ENCODE results near the gene RAB26.
A peak's percentile ranks its signal among the peaks of the same experiment; 100 is the strongest.
"Not testable (repeated sequence)": the region's sequence is repeated elsewhere in the genome, so short reads cannot be mapped to it uniquely, and the experiment has no call there.

Gene RAB26

GRCh38 chr16:2147981-2148671 is at the start of gene RAB26:
RAB26 (plus strand) TSS chr16:2148625; CDS start chr16:2148784, 159 bp downstream.
- DNase-seq (ENCODE audit: low spot score), result peak; percentile 72

- DNase-seq (ENCODE audit: low spot score), result not testable (repeated sequence)
These were observed 46.8 kb upstream of the RAB26 start for GRCh38 chr16:2101581-2101980.

DNA sequence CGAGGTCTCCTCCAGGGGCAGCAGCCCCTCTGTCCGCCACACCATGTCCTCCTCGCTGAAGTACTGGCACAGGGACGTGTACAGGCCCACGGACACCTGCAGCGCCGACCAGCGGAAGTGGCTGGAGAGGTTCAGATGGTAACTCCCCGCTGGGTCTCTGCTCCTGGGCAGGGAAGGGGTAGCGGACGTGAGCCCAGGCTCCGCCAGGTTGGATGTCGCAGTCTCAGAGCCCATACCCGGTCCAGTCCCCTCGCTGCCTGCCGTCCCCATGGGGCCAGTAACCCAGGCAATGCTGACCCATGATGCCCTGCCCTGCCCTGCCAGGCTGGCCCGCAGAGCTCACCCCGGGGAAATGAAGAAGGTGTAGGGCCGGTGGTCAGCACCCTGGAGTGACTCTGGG is 46.0 kb upstream of the RAB26 start:
- no peak for DNase-seq (ENCODE audit: low spot score)

- not testable (repeated sequence) for DNase-seq (ENCODE audit: low spot score)
These were observed 44.0 kb upstream of the RAB26 start for GRCh38 chr16:2104464-2104863.

DNA sequence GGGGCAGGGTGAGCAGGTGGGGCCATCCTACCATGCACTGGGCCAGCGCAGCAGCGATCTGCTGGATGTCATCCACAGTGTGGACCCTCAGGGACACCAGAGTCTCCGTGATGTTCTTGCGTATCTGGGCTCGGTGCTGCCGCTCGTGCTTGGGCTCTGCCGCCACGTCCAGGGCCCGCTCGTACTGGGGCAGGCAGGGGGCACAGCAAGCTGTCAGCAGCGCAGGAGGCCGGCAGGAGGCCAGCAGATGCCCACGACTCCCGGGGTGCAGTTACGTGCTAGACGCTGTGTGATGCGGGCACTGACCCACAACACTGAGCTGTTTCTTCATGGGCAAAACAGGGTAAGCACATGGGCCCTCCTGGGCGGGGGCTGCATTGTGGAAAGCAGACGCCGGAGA is 43.1 kb upstream of the RAB26 start:
- not testable (repeated sequence) for DNase-seq (ENCODE audit: low spot score)

- peak; percentile 15 for DNase-seq (ENCODE audit: low spot score)
These were observed 42.7 kb upstream of the RAB26 start for GRCh38 chr16:2105769-2106168.

GRCh38 chr16:2106211-2106610 is 42.2 kb upstream of the RAB26 start:
- not testable (repeated sequence) for DNase-seq (ENCODE audit: low spot score)

DNA sequence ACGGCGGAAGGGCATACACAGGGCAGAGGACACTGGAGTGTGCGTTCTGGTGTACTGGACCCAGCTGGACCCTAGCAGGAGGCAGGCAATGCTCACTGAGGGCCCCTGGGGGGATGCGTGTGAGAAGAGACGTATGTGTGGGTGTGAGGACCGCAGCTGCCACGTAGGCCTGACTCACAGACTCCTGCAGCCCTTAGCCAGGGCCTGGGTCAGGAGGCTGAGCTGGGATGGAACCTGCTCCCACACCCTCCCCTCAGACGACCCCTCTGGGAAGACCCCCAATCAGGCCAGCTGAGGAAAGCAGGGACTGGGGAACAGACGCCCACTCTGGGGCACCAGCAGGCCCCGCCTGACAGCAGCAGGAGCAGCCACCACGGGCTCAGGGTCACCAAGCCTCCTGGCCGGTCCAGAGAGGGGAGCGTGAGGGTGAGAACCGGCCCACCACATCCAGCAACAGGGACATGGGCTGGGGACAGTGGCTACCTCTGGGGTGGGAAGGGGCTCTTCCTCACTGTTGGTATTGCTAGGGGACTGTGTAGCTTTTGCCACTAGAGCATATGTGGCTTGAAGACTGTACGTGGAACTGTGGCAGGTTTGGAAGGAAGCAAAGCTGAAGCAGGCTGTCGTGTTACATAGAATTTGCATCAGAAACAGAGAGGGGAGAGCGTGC is 41.2 kb upstream of the RAB26 start:
- not testable (repeated sequence) for DNase-seq (ENCODE audit: low spot score)

GRCh38 chr16:2107791-2108125 is 40.7 kb upstream of the RAB26 start:
- not testable (repeated sequence) for DNase-seq (ENCODE audit: low spot score)

DNA sequence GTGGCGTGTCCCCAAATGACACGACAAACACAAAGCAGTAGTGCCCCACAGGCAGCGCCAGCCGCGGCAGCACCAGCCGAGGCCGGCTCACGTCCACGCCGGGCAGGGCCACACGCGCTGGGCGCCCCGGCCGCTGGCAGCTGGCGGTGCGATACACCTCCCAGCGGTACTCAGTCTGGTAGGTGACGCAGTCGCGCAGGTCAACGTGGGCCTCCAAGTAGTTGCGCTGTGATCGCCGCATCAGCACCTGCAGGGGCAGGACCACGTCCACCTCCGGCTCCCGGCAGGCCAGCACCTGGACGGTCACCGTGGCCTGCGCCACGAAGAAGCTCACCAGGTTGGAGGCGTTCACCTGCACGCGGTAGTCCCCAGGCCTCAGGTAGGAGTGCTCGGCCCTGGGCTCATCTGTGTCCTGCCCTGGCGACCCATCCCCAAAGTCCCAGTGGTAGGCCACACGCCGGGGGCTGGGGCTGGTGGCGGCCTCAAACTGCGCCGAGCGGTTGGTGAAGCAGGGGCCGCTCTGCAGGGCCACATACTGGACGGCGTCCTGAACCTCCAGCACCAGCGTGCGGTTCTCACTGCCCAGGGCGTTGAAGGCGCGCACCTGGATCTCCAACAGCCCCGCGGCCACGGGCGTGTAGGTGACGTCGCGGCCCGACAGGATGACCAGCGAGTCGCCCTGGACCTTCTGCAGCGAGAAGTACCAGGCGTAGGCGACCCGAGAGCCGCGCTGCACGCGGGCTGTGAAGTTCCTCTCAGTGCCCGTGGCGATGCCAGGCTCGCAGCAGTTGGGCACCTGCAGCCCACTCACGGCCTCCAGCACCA is 39.8 kb upstream of the RAB26 start:
- not testable (repeated sequence) for DNase-seq (ENCODE audit: low spot score)

DNA sequence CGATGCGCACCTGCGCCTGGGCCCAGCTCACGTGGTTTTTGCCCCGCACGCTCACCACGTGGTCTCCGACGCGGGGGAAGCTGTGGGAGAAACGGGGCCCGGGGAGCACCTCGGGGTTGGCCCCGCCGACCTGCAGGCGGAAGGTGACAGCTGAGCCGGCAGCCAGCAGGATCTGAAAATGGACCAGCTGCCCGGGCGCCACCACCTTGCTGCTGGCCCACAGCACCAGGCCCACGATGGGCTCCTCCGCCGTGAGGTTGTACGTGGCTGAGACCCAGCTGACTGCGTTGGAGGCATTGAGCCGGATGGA is 39.2 kb upstream of the RAB26 start:
- not testable (repeated sequence) for DNase-seq (ENCODE audit: low spot score)

DNA sequence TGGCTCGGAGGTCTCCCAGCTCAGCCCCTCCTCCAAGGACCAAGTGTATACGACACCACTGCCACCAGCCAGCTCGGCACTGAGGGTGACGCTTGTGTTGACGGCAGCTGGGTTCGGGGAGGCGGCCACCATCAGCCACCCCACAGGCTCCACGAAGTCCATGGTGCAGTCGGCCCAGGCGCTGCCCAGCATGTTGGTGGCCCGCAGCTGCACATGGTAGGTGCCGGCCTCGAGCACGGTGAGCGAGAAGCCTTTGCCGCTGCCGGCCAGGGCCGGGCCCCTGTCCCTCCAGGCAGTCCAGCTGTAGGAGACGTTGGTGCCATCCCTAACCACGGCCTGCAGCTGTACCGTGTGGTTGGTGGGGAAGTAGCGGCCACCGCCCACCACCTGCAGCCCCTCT is 38.6 kb upstream of the RAB26 start:
- not testable (repeated sequence) for DNase-seq (ENCODE audit: low spot score)

GRCh38 chr16:2110332-2111008 is 38.0 kb upstream of the RAB26 start:
- not testable (repeated sequence) for DNase-seq (ENCODE audit: low spot score)

GRCh38 chr16:2111009-2111353 is 37.4 kb upstream of the RAB26 start:
- not testable (repeated sequence) for DNase-seq (ENCODE audit: low spot score)

GRCh38 chr16:2111412-2112335 is 36.8 kb upstream of the RAB26 start:
- not testable (repeated sequence) for DNase-seq (ENCODE audit: low spot score)

DNA sequence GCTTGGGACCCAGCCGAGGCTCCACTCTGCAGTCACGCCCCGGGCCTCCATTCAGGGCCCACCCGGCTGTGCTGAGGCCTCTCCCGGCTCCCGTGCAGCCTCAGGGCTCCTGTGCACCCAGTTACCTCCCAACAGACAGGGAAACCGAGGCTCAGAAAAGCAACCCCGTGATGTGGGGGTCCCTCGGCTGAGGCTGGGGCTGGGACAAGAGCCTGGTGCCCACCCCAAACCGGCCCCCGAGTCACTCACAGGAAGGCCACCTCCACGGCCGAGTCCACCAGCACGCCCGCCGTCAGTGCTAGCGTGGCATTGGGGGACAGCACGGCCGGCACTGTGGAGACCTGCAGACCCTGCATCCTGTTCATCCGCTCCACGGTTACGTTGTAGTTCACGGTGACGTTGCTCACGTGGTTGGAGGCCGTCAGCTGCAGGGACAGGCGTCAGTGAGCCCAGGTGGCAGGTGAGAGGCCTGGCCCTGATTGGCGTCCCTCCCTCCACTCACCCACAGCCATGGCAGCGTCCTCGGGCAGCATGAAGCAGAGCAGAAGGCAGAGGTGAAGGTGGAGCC is 35.8 kb upstream of the RAB26 start:
- DNase-seq (ENCODE audit: low spot score), result not testable (repeated sequence)

- not testable (repeated sequence) for DNase-seq (ENCODE audit: low spot score)
These were observed 34.2 kb upstream of the RAB26 start for GRCh38 chr16:2114225-2114624.

DNA sequence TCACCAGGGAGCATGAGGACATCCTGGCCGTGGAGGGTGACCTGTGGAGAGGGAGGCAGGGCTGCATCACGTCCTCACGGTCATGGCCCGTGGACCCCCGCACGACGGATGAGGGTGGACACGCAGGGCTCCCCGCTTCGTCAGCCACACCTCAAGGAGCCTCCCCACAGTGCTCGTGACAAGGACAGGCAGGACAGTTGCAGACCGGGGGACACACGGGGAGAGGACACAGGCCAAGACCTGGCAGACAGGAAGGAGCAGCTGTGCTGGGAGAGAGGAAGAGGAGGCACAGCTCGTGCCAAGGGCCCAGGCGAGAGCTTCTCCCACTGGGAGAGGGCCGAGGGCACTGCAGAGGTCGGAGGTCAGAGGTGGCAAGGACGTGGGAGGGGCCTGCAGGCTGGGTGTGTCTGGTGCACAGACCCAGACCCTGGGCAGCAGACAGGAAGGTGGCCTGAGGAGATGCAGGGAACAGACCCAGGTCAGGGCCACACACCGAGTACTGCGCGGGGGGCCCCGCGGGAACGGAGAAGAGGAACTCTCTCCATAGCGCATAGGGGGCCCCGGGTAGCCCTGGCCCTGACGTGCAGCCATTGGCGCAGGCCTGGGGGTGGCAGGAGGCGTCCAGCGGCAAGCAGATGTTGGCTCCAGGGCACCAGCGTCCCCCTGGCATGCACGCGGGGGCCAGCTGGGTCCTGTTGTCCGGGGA is 33.4 kb upstream of the RAB26 start:
- DNase-seq (ENCODE audit: low spot score), result not testable (repeated sequence)

DNA sequence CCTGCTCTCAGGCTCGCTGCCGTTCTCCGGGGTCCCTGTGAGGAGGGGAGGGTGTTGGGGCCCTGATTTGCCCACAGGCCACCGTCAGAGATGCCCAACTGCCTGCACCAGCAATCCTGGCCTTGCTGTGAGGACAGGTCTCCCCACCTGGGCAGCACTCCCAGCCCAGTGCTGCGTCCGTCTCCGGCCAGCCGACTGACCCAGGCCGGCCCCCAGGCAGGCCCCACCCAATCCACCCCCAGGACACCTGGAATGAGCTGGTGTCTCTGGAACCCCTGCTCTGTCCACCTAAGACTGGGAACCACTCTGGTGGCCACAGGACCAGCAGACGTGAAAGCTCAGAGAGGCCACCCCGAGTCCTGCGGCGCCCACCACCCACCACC is 32.8 kb upstream of the RAB26 start:
- DNase-seq (ENCODE audit: low spot score), result no peak

DNA sequence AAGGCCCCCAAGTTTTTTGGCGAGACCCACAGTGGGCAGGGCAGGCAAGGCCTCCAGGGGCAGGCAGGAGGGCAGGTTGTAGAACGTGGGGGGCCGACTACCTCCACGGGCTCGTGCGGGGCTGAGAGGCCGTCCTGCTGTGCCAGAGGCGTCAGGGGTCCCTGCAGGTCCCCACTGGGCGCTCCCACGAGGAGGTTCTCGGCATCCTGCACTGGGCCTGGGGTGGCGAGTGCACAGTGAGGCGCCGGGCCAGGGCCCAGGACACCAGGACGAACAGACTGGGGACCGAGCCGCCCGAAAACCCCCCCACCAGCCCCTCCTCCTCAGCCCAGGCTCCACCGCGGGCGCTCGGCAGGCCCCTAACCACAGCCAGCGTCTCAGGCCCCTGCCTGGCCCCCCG is 32.0 kb upstream of the RAB26 start:
- DNase-seq (ENCODE audit: low spot score), result not testable (repeated sequence)
